Activated T-cell treated with anti-CD3 and anti-CD28 coated beads for 24 hours (primary cell): ENCODE data around the gene NAAA.
"Not testable (repeated sequence)": the region's sequence is repeated elsewhere in the genome, so short reads cannot be mapped to it uniquely, and the experiment has no call there.

Source experiments
- DNase-seq: peaks from one replicate; pipeline ENCODE4 v3.0.0-alpha.2; 2020; ENCODE audit warnings: low read depth

The NAAA gene

GRCh38 chr4:75919920-75920319 is 20.9 kb downstream of the NAAA start:
- DNase-seq = no peak

- no peak for DNase-seq
Observed at GRCh38 chr4:75916091-75916661, 24.6 kb downstream of the NAAA start.

DNA sequence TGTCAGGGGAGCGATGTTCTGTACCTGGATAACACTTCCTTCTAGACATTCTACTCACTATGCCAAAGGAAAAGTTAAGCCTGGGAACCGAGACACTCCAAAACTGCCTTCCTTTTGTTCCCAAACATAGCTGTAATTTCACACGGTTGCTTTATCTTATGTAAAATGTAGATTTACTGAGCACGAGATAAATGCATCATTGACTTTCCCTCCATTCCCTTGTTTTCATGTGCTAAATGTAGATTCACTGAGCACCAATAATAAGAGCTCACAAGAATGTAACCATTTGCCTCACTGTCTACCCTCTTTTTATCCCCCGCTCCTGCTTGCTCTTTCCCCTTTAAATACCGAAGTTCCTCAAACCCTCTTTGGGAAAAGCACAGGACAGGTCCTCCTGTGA is 27.8 kb downstream of the NAAA start:
- no peak for DNase-seq

DNA sequence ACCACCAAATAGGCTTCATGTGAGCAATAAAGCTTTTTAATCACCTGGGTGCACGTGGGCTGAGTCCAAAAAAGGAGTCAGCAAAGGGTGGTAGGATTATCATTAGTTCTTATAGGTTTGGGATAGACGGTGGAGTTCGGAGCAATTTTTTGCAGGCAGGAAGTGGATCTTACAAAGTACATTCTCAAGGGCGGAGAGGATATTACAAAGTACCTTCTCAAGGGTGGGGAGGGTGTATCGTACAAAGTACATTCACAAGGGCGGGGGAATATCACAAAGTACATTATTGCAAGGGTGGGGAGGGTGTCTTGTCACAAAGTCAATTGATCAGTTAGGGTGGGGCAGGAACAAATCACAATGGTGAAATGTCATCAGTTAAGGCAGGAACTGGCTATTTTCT is 30.0 kb downstream of the NAAA start:
- not testable (repeated sequence) for DNase-seq

GRCh38 chr4:75909405-75909804 is 31.4 kb downstream of the NAAA start:
- no peak for DNase-seq

- no peak for DNase-seq
Observed at GRCh38 chr4:75908555-75908954, 32.3 kb downstream of the NAAA start.

- DNase-seq = no peak
Observed at GRCh38 chr4:75907966-75908365, 32.8 kb downstream of the NAAA start.

DNA sequence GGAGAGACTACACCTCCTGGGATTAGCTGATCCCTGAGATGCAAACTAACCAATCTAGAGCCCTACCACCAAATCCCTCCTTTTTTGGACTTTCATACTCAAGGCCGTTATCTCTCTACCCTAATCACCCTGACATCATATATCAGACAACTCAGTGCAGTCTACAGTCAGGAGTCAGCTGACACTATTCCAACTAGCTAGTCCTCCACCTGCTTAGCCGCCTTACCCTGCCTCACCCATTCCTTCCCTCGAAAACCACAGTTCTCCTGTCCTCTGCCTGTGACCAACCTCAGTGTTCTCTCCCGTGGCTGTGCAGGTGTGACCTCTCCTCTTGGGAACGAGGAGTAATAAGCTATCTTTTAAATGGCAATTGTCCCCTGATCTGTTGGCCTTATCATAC is 36.7 kb downstream of the NAAA start:
- no peak for DNase-seq

DNA sequence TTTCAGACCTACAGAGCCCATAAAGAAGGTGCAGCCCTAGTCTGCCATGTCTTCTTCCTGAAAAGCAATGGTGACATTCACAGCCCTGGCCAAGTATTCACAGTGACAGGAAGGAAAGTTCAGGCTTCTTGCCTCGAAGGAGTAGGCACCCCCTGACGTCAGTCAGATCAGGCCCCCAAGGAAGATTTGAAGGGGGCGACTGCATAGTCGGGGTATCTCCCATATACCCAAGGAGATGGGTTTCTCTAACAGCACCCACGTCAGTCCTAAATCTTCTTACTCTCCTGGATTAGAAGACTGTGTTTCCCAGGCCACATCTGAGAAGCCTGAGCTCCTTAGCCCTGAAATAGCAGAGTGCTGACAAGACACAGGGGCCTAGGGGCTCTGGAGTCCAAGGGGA is 38.5 kb downstream of the NAAA start, which contains the start of gene PPEF2:
Gene PPEF2 (minus strand): TSS at position 101 of the 400 bp plus-strand sequence. CDS start 6,127 bp downstream, outside the sequence.
- DNase-seq = no peak

DNA sequence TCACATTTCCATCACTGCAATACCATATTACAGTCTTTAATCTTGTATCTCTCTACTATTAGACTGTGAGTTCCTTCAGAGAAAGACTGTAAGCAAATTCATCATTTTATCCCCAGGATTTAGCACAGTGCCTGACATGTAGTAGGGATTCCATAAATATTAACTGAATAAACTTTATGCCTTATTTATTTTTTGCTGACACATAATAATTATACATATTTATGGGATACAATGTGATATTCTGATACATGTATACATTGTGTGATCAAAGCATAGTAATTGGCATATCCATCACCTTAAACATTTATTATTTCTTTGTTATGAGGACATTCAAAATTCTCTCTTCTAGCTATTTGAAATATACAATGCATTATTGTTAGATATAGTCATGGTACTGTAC is 42.3 kb downstream of the NAAA start:
- DNase-seq = no peak

GRCh38 chr4:75895744-75896314 is 45.0 kb downstream of the NAAA start:
- no peak for DNase-seq

DNA sequence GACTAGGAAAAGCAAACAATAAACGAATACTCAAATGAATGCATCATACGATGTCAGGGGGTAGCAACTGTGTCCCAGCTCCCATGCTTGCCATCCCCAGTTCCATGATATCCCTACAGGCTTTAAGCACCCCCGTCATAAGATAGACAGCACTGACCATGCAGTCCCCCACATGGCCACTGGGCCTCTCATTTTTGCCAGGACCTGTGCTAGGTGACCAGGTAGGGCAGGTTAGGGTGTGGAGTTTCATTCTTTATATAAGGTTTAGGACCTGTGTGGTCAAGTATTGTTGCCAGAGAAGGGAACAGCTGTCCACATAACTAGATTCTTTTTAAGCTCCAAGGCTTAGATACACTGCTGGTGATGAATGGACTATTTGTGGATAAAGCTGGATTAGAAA is 48.3 kb downstream of the NAAA start:
- no peak for DNase-seq

DNA sequence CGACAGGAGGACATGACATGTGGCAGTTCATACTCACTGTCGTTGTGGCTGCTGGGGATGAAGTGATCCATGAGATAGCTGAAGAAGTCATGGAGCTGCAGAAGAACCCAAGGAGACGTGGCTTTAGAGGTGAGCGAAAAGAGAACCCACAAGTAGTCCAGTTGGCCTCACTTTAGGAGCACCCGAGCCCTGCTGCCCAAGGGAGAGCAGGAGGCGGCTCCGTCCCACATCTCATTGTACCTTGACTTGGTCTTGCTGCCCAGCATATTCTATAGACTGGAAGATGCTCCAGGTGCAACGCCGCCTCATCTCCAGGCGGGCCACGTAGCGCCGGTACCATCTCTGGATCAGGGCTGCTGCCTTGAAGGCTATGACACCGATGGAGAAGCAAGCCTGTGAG is 49.2 kb downstream of the NAAA start:
- DNase-seq = no peak

DNA sequence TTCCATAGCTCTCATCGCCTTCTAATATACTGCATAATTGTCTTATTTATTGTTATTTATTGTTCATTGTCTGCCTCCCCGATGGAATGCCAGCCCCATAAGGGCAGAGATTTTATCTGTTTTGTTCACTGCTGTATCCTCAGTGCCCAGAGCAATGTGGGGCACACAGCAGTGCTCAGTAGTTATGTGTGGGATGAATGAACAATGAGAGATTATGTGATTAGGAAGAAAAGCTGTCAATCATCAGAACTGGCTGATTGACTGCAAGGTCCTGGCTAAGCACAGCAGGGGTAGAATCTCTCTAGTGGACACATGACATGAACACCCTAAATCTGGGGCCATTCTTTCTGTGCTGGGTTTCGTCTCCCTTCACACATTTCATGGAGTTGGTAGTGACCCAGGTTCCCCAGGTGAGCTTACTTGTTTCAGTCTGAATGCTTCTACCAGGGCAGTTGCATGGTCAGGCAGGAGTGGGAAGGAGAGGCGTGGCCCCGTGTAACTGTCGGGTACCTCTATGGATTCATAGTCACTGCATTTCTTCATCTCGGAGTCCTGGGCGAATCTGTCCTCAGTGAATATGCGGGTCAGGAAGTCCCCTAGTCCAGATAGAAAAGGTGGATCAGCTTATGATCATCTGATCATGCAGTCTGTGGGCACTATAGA is 51.1 kb downstream of the NAAA start:
- no peak for DNase-seq

DNA sequence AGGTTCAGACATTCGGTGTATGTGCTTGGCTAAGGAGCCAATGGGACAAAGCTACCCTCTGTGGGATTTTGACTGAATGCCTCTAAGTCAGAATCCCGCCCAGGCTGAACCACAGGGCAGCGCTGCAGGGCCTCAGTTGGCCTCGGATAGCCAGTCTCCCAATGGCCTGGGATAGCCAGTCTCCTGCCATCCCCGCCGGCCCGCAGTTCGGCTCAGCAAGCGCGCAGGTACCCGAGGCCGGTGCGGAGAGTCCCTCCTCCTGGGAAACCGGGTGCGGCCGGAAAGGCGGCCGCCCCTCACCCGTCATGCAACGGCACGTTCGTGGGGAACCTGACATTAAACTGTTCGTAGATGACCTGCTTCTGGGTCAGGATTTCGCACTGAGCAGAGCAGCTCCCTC is 54.7 kb downstream of the NAAA start:
- no peak for DNase-seq

DNA sequence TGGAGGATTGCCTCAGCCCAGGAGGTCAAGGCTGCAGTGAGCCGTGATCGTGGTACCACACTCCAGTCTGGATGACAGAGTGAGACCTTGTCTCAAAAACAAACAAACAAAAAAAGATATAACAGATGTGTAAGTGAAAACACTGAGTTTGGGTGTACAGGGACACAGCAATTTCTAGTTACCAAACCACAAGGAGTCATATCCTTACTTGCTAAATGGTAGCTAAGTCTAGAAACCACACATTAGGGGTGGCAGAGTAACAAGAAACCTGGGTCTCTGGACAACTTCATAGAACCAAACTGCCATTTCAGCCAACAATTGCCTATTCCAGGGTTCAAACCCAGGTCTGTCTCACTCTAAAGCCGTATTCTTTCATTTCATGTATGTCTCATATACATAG is 59.3 kb downstream of the NAAA start:
- no peak for DNase-seq

GRCh38 chr4:75880278-75880677 is 60.5 kb downstream of the NAAA start:
- DNase-seq = no peak

DNA sequence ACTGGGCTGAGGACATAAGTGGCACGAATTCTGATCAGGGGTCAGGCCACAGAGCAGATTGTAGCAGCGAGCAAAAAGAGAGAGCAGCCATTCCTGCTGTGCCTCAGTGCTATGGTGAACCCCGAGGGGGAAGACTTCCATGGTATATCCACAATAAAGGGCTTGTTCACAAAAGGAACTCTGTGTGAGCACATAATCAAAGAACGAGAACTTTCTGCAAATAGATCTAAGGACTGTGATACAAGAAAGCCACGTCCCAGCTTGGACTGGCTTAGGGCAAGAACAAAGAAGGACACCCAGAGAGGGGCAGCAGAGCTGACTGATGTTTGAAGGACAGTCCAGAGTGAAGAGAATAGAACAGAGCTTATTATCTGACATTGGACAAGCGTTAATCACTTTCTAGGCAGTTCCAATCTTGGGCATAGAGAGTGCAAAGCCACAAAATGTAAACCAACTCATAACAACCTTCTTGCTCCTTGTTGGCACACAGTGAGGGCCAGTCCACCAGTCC is 62.5 kb downstream of the NAAA start:
- no peak for DNase-seq

DNA sequence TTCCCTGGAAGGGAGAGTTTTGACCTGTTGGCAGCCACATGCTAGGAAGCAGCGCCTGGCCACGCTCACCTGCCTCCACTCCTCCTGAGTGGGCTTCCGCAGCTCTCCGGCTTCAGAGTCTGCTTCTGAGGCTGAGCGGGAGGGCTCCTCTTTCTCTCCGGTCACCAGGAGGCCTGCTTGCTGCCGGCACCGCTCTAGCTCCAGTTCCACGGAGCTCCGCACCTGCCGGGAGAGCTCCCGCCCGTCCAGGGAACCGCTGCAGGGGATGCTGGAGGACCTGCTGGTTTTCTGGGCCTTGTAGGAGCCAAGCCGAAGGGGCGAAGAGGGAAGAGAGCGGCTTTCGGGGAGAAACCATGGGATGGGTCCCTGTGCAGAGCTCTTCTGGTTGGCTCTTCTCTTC is 64.6 kb downstream of the NAAA start:
- DNase-seq = no peak

GRCh38 chr4:75869100-75869499 is 71.7 kb downstream of the NAAA start:
- DNase-seq = no peak

- no peak for DNase-seq
Observed at GRCh38 chr4:75867130-75867529, 73.7 kb downstream of the NAAA start.
